ENCODE measurements around the gene CD9.

The CD9 gene

GRCh38 chr12:6235906-6236640 is 35.9 kb downstream of the CD9 start:
- in situ Hi-C loops (cut with HindIII; ENCODE audit: low sequenced_read_pairs): no loop called here

DNA sequence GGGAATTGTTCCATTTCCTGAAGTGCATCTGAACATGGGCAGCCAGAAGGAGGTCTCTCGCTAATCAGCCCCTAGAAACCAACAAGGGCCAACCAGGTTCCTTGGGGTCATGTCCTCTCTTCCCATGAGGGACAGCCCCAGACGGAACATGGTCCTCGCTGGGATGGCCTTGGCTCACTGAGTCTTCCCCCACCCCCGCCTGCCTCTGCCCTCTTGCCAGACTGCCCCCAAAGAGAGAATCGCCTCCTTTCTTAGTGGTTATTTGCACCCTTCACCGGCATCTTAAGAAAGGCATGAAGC is 36.4 kb downstream of the CD9 start:
- in situ Hi-C loops (cut with HindIII; ENCODE audit: low sequenced_read_pairs): no loop called here

DNA sequence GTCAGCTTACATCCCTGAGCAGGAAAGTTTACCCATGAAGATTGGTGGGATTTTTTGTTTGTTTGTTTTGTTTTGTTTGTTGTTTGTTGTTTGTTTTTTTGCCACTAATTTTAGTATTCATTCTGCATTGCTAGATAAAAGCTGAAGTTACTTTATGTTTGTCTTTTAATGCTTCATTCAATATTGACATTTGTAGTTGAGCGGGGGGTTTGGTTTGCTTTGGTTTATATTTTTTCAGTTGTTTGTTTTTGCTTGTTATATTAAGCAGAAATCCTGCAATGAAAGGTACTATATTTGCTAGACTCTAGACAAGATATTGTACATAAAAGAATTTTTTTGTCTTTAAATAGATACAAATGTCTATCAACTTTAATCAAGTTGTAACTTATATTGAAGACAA is 37.6 kb downstream of the CD9 start:
- in situ Hi-C loops (cut with HindIII; ENCODE audit: low sequenced_read_pairs): no loop called here

DNA sequence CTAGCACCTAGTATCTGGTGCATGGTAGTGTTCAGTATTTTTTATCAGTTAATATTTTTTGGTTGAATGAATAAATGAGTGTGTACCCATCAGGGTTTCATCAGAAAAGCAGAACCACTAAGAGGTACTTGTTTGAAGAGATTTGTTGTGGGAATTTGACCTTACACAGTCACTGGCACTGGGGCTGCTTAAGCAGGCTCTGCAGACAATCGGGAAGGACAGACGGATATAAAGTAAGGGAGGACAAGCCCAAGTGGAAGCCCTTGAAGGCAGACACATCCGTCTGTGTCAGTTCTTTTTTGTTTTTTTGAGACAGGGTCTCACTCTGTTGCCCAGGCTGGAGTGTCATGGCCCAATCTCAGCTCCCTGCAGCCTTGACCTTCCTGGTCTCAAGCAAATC is 38.7 kb downstream of the CD9 start:
- in situ Hi-C loops (cut with HindIII; ENCODE audit: low sequenced_read_pairs): no loop called here

- in situ Hi-C loops (cut with HindIII; ENCODE audit: low sequenced_read_pairs): no loop called here
Observed at GRCh38 chr12:6241495-6241894, 41.3 kb downstream of the CD9 start.

DNA sequence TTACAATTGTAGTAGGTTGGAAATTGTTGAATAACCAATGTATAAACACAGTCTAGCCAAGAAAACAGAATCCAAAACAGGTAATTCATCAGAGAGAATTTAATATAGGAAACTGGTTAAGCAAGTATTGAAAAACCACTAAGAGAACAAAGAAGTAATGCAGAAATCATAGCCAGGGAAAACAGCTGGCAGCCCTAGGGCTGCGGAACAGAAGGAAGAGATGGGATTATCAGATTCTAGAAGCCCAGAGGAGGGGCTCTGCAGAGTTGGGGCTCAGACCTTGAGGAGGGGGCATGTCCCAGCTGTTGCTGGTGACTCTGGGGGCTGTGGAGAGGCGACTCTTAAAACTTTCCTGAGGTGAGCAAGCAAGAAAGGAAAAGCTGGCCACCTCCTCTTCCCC is 49.4 kb downstream of the CD9 start:
- in situ Hi-C loops (cut with HindIII; ENCODE audit: low sequenced_read_pairs): no loop called here

- in situ Hi-C loops (cut with HindIII; ENCODE audit: low sequenced_read_pairs): no loop called here
Observed at GRCh38 chr12:6250343-6250742, 50.1 kb downstream of the CD9 start.

DNA sequence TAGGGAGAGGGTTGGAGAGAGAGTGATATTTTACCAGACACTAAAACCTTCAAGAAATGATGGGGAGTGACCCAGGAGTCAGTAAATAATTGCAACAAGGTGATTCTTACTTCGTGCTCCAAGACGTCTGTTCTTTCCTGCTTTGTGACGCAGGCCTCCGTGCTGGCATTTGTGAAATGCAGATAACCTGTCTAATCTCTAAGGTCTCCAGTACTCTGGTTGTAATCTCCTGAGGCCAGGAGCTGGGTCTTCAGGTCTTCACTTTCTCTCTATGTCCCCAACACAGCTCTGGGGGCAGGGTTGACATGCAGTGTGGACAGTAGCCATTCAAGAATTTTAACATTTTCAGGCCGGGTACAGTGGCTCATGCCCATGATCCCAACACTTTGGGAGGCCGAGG is 53.1 kb downstream of the CD9 start:
- in situ Hi-C loops (cut with HindIII; ENCODE audit: low sequenced_read_pairs): no loop called here

DNA sequence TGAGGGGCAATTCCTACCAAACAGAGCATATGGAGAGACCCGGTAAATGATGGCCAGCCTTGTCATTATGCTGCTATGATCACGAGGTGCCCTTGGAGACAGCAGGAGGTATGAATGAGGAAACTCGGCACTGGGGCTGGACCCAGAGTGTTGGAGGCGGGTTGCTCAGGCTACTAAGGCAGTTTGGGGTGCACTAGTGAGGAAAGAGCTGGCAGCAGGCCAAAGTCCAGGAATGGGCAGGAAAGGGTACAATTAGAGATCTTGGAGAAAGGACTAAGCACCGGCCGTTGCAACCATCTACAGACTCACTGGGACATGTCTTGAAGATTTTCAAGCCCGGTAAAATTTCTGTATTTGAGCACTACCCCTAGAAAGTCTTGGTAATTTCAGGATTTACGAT is 54.3 kb downstream of the CD9 start:
- in situ Hi-C loops (cut with HindIII; ENCODE audit: low sequenced_read_pairs): no loop called here

- in situ Hi-C loops (cut with HindIII; ENCODE audit: low sequenced_read_pairs): no loop called here
Observed at GRCh38 chr12:6257007-6257406, 56.8 kb downstream of the CD9 start.

DNA sequence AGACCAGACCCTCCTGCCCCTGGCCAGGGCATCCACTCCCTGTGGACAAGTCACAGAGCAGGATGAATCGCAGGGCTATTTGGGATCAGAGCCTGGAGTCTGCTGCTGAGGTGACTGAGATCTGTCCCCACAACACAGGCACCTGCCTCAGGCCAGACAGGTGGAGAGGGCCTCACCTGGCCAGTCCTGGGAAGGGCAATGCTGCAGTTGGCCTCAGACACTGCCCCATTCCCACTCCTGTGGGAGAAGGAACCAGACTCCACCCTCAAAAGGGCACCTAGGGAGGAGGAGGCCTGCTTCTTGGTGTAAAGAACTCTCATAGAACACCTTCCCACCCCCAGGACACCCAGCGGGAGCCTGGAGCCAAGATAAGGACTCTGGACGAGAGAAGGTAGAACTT is 62.0 kb downstream of the CD9 start:
- in situ Hi-C loops (cut with HindIII; ENCODE audit: low sequenced_read_pairs): no loop called here

DNA sequence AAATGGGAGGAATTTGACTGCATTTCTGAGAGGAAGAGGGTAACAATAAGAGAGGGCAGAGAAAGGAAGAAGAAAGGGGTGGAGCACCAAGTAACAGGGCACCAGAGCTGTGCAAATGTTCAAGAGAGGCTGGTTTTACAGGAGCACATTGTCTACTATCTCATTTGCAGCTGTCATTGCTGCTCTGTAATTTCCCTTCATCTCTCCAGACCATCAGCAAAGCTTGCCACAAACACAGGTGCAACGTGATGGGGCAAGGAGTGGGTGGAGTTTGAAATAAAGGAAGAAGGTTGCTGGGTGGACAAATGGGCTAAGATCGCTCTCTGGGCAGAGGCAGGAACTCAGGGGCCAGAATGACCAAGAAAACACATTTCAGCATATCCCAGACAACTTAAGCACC is 62.4 kb downstream of the CD9 start:
- in situ Hi-C loops (cut with HindIII; ENCODE audit: low sequenced_read_pairs): no loop called here

DNA sequence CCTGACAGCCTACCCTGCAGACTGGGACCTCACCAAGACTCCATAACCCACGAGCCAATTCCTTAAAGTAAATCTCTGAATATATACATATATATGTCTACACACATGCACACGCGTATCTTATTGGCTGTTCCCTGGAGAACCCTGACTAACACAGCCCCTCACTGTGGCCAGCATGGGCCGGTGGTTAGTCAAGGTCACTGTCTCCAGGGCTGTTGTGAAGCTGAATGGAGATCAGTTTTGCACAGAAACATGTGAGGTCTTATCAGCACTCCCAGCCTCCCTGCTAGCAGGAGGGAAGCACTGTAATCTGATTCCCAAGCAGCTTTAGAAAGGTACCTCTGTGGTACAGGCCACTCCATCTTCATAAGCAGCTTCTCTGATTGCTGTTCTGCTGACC is 63.7 kb downstream of the CD9 start:
- in situ Hi-C loops (cut with HindIII; ENCODE audit: low sequenced_read_pairs): no loop called here

DNA sequence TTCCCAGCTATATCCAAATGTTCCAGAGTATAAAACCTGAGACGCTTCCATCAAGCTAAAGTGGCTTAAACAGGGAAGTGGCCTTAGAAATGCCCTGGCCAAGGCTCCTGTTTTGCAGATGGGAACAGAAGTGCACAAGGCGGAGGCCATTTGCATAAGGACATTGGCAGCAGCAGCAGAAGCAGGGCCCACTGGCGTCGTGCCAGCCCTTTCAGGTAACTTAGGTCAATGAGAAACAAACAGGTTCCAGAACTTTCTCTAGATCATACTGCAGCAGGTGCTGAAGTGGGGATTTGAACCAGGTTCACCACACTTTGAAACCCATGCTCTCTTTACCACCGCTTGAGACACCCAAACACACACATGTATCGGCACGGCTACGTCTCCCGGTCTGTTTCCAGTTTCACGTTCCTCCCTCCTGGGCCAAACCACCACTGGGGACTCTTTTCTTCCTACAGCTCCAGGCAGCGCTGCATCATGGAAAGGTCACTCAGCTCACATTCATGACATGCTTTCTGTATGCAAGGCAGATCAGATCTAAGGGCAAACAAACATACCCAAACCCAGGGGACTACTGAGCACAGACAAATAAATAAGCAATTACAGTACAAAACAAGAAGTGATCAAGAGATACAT is 64.3 kb downstream of the CD9 start:
- in situ Hi-C loops (cut with HindIII; ENCODE audit: low sequenced_read_pairs): no loop called here

DNA sequence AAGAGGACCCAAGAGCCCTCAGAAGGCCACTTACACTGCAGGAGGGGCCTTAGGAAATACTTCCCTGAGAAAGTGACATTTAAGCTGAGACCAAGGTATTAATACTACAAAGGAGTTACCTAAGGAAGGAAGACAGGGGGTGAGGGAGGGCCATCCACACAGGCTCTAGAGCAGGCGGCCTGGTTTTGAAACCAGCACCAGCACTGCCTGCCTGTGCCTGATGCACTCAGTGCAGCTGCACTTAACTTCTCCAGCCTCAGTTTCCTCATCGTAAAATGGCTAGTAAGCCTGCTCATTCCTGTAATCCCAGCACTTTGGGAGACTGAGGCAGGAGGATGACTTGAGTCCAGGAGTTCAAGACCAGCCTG is 64.8 kb downstream of the CD9 start:
- in situ Hi-C loops (cut with HindIII; ENCODE audit: low sequenced_read_pairs): no loop called here

DNA sequence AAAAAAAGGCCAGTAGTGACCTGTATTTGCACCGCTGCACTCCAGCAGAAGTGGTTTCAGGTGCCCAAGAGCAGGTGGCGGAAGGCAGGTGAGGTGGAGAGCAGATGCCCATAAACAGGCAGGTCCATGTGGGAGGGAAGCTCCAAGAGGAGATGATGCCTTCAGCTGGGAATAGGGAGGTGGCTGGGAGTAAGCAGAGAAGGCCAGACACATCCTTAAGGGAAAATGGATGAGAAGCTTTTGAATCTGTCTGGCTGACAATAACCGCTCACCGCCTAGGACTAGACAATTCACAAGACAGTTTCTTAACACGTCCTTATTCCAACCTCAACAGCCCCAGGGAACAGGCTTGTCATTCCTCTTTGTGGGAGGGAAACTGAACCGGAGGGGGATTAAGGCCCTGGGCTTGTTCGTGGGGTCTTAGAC is 66.4 kb downstream of the CD9 start:
- in situ Hi-C loops (cut with HindIII; ENCODE audit: low sequenced_read_pairs): no loop called here

DNA sequence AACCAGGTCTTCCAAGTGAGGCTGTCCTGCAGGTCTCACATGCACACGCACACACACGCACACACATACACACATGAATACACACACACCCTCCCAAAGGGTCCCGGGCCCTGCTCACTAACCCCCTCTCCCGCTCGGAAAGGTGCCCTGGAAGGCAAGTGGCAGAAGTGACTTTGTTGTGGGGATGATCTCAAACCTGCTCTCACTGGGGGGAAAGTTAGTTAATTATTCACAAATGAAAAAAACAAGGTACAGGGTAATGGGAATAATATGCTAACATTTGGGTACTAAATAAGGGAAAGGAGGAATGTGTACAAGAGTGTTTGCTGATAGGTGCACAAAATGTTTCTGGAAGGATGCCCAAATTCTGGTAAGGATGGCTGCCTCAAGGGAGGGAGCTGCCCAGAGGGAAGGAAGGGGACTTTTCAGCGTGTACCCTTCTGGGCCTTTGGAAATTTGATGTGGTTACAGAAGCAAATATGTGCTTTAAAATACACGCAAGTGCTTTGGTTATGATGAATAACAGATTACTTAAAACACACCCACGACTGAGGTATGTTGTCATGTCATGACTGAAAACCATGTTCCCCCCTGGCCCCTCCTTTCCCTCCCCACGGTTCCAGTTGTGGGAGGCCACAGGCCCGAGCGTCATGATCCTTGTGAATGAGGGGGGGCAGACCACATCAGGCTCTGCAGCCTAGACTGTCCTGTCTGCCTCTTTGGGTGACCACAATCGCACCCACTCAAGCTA is 66.9 kb downstream of the CD9 start:
- in situ Hi-C loops (cut with HindIII; ENCODE audit: low sequenced_read_pairs): no loop called here

DNA sequence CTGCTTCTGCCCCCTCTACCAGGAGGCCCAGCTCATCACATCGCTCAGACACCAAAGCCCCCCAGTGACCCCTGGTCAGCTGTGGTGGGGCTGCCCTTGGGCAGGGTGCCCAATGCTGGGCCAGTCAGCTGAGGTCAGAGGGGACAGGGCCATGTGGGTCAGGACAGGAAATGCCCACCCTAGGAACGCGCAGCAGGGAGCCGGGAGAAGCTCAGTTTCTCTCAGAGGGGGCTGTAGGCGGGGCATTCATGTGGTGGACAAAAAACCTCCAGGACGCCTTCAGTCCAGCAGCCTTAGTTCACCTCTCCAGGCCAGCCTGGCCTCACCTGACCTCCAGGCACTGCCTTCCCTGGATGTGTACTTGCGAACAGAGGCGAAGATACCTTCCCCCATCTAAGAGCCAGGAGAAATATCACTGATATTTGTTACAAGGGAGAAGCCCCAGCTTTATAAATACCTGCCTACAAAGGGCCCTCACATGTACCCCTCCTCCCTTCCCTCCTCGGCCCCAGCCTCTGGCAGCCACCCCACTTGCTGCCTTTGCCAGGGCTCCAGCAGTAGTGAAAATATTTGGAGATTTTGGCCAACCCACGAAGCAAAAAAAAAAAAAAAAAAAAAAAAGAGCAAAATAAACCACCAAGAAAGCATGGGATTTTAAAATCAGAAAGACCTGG is 68.4 kb downstream of the CD9 start:
- in situ Hi-C loops (cut with HindIII; ENCODE audit: low sequenced_read_pairs): no loop called here

- in situ Hi-C loops (cut with HindIII; ENCODE audit: low sequenced_read_pairs): no loop called here
Observed at GRCh38 chr12:6269986-6270385, 69.8 kb downstream of the CD9 start.

- in situ Hi-C loops (cut with HindIII; ENCODE audit: low sequenced_read_pairs): no loop called here
Observed at GRCh38 chr12:6271281-6271680, 71.1 kb downstream of the CD9 start.

DNA sequence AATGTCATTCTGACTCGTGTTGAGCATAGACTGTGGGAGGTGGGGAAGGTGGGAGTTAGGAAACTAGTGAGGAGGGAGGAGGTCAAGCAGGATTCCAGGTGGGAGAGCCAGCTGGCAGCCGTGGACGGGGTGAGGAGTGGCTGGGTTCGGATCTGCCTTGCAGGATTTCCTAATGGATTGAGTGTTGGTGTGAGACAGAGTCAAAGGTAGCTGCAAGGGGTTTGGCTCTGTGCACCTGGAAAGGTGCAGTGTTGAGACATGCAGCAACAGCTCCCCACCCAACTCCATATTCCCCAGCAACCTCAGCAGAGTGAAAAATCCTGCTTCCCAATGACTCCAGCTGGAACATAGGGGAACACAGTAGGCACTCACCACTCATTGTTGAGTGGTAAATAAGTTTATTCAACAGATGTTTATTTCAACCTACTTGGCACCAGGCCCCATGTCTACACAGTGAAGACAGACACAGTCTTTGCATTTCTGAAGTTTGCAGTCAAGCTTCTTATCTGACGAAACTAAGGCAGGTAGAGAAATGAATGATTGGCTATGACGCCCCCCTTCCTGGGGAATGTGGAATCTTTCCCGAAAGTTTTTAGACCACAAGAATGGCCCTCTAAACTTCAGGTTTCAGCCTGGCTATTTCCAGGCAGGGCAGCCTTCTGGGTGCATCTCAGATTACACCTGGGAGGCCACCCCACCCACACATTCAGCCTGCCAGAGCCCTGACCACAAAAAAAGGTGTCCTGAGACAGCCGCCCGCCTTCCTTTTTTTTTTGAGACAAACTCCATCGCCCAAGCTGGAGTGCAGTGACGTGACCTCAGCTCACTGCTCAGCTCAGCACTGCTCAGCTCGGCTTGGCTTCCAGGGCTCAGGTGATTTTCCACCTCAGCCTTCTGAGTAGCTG is 72.4 kb downstream of the CD9 start:
- in situ Hi-C loops (cut with HindIII; ENCODE audit: low sequenced_read_pairs): no loop called here
